ENCODE results near the gene CPED1.
A peak's percentile ranks its signal among the peaks of the same experiment; 100 is the strongest.

Gene CPED1

GRCh38 chr7:121019018-121019417 is 30.5 kb downstream of the CPED1 start:
- Histone ChIP-seq H3K4me3 (ENCODE audit: low read depth, low read length) (no peak overlapping the region), H3K36me3 (ENCODE audit: control insufficient read depth in 2 of 2, insufficient read depth in 1 of 2, low read length in 2 of 2) (no peaks in the 10 kb centered on the region), H3K4me1 (ENCODE audit: control insufficient read depth, insufficient read depth, low read length) (peaks cover 20% of the 10 kb centered on the region), H3K27ac (ENCODE audit: extremely low read depth, low read depth, low read length) (no peak overlapping the region), H3K9me3 (ENCODE audit: control insufficient read depth, insufficient read depth, low read depth, low read length) (no peaks in the 10 kb centered on the region)
- POLR2A ChIA-PET, result no interaction called here
- peak; percentile 94 for TF ChIP-seq PRDM4 (tag by site-specific recombination; IDR thresholded peaks at IDR 0.05)
- no peak for TF ChIP-seq OSR2 (tag by site-specific recombination; IDR thresholded peaks at IDR 0.05)
- TF ChIP-seq ZFHX2 (tag by site-specific recombination; conservative IDR thresholded peaks at IDR 0.05), result peak; percentile 38; the same call in 1 of the 2 replicates
- CTCF ChIA-PET, result no interaction called here

GRCh38 chr7:121020249-121020988 is 31.9 kb downstream of the CPED1 start:
- ChIA-PET CTCF (interaction anchor here (1.3 kb wide), 1 partner anchor 32 kb away, joined by 4 read pairs; no protein-coding TSS in a partner anchor), POLR2A (no interaction called here)
- no peak overlapping the region for H3K4me3 ChIP-seq (ENCODE audit: low read depth, low read length)
- no peak overlapping the region for H3K27ac ChIP-seq (ENCODE audit: extremely low read depth, low read depth, low read length)
- peaks cover 20% of the 10 kb centered on the region for H3K4me1 ChIP-seq (ENCODE audit: control insufficient read depth, insufficient read depth, low read length)
- no peaks in the 10 kb centered on the region for H3K9me3 ChIP-seq (ENCODE audit: control insufficient read depth, insufficient read depth, low read depth, low read length)
- H3K36me3 ChIP-seq (ENCODE audit: control insufficient read depth in 2 of 2, insufficient read depth in 1 of 2, low read length in 2 of 2), result no peaks in the 10 kb centered on the region
- no peak for TF ChIP-seq REPIN1 (tag by site-specific recombination; IDR thresholded peaks at IDR 0.05; ENCODE audit: low read depth)
- TF ChIP-seq ZNF112 (tag by site-specific recombination; IDR thresholded peaks at IDR 0.05), result no peak
- TF ChIP-seq ZNF341 (tag by site-specific recombination; IDR thresholded peaks at IDR 0.05; ENCODE audit: low read depth), result no peak
- no peak for TF ChIP-seq ZXDB (tag by site-specific recombination; IDR thresholded peaks at IDR 0.05)
- TF ChIP-seq KLF10 (tag by site-specific recombination; IDR thresholded peaks at IDR 0.05), result peak; percentile 22; the same call in 1 of the 2 replicates
- no peak for TF ChIP-seq ZNF585B (tag by site-specific recombination; IDR thresholded peaks at IDR 0.05)
- TF ChIP-seq MZF1 (tag by site-specific recombination; IDR thresholded peaks at IDR 0.05; ENCODE audit: borderline replicate concordance), result no peak
- peak; percentile 13; the same call in 1 of the 2 replicates for TF ChIP-seq ZNF10 (tag by site-specific recombination; IDR thresholded peaks at IDR 0.05)
- TF ChIP-seq ZNF664 (tag by site-specific recombination; IDR thresholded peaks at IDR 0.05), result no peak
- no peak for TF ChIP-seq ZNF747 (tag by site-specific recombination; IDR thresholded peaks at IDR 0.05)
- no peak for TF ChIP-seq SETDB1 (IDR thresholded peaks at IDR 0.05; ENCODE audit: insufficient read length, low read length)
- TF ChIP-seq WT1 (tag by site-specific recombination; IDR thresholded peaks at IDR 0.05), result peak; percentile 86
- no peak for TF ChIP-seq ZBTB21 (tag by site-specific recombination; IDR thresholded peaks at IDR 0.05)
- no peak for TF ChIP-seq ZSCAN4 (tag by site-specific recombination; IDR thresholded peaks at IDR 0.05)
- TF ChIP-seq ZNF501 (tag by site-specific recombination; IDR thresholded peaks at IDR 0.05), result no peak
- TF ChIP-seq ZBTB26 (tag by site-specific recombination; optimal IDR thresholded peaks at IDR 0.05), result no peak
- no peak for TF ChIP-seq BCL11A (tag by site-specific recombination; IDR thresholded peaks at IDR 0.05; ENCODE audit: low read depth)
- TF ChIP-seq ZSCAN18 (tag by site-specific recombination; IDR thresholded peaks at IDR 0.05), result no peak
- TF ChIP-seq ZNF214 (tag by site-specific recombination; IDR thresholded peaks at IDR 0.05; ENCODE audit: borderline replicate concordance), result no peak
- TF ChIP-seq RBAK (tag by site-specific recombination; IDR thresholded peaks at IDR 0.05), result no peak
- TF ChIP-seq ZNF362 (tag by site-specific recombination; IDR thresholded peaks at IDR 0.05), result 0 out of 2 replicates have a peak, but pooled peaks have one; percentile 13
- no peak for TF ChIP-seq ZBTB10 (tag by site-specific recombination; IDR thresholded peaks at IDR 0.05)
